Measurements from ENCODE around the gene WDFY2.

The WDFY2 gene

DNA sequence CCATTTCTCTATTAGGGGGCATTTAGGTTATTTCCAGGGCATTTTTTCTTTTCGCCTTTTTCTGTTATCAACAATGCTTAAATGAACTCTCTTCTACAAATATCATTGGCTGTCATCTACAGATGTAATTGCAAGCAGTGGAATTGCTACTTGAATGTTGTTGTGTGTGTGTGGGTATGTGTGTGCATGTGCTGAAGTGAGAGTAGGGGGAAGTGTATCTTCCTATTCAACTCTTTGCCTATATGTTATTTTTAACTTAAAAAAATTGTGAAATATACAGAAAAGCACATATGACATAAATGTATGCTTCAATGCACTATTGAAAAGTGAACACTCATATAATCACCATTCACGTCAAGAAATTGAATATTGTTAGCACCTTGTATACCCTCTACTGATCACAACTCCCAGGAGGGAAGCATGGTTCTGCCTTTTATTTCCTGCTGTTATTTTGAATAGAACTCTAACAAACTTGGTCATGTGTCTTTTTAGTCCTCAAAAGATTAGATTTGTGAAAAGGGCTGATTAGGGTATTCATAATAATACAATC is 24.7 kb downstream of the WDFY2 start:
- no peak overlapping the region for H3K27ac ChIP-seq
- no peak for TF ChIP-seq CTCF (conservative IDR thresholded peaks at IDR 0.05)

- no peak for TF ChIP-seq CTCF (conservative IDR thresholded peaks at IDR 0.05)
- H3K27ac ChIP-seq: no peak overlapping the region
Measured at GRCh38 chr13:51612867-51613266, 28.6 kb downstream of the WDFY2 start.

- TF ChIP-seq CTCF (conservative IDR thresholded peaks at IDR 0.05): no peak
- H3K27ac ChIP-seq: no peak overlapping the region
Measured at GRCh38 chr13:51613535-51613934, 29.3 kb downstream of the WDFY2 start.

GRCh38 chr13:51614350-51614786 is 30.1 kb downstream of the WDFY2 start:
- peak overlapping the region; percentile 22; the same call in 1 of the 2 replicates for H3K27ac ChIP-seq

GRCh38 chr13:51618626-51619025 is 34.4 kb downstream of the WDFY2 start:
- TF ChIP-seq CTCF (conservative IDR thresholded peaks at IDR 0.05): no peak
- H3K27ac ChIP-seq: no peak overlapping the region

More at GRCh38 chr13:51614350-51614786, 30.1 kb downstream of the WDFY2 start:
- no peak for TF ChIP-seq CTCF (conservative IDR thresholded peaks at IDR 0.05)

GRCh38 chr13:51619614-51620013 is 35.4 kb downstream of the WDFY2 start:
- no peak overlapping the region for H3K27ac ChIP-seq
- no peak for TF ChIP-seq CTCF (conservative IDR thresholded peaks at IDR 0.05)

- no peak for TF ChIP-seq CTCF (conservative IDR thresholded peaks at IDR 0.05)
- H3K27ac ChIP-seq: no peak overlapping the region
Measured at GRCh38 chr13:51620165-51620983, 36.1 kb downstream of the WDFY2 start.

Data from VCaP (cell line).